ENCODE data around the gene TMEM132D.

GRCh38 chr12:129080391-129080790, 823.4 kb downstream of the TMEM132D start:
- TF ChIP-seq CTCF (IDR thresholded peaks at IDR 0.05), result no peak
- TF ChIP-seq EP300 (IDR thresholded peaks at IDR 0.05), result no peak
- TF ChIP-seq POLR2A (IDR thresholded peaks at IDR 0.05; ENCODE audit: low read depth), result no peak
- no peak for TF ChIP-seq POLR2AphosphoS5 (IDR thresholded peaks at IDR 0.05)
